HT-29 (cell line): Measurements from ENCODE around the gene FRMD1. TPM values are rescaled to one million over a fixed set of nuclear protein-coding genes. Genes with fewer than 3 reads are reported as not detected.

Source experiments
- DNase-seq: peaks from one replicate; pipeline ENCODE4 v3.0.0-alpha.2; 2015; ENCODE audit warnings: low spot score
- total RNA-seq: library from RNA; depleted of rRNA; stranded (reverse); fragments of >200 nt; shearing (Covaris generic); gene quantifications from 2 replicates; pipeline ENCODE4 v1.2.3, GENCODE V29; 2014

FRMD1 gene
- total RNA-seq, 1 experiment from 2014 or later = not detected

GRCh38 chr6:168055696-168056489, 23.1 kb downstream of the FRMD1 start:
- no peak for DNase-seq

- DNase-seq = no peak
These were observed 24.0 kb downstream of the FRMD1 start for GRCh38 chr6:168054765-168055560.

DNA sequence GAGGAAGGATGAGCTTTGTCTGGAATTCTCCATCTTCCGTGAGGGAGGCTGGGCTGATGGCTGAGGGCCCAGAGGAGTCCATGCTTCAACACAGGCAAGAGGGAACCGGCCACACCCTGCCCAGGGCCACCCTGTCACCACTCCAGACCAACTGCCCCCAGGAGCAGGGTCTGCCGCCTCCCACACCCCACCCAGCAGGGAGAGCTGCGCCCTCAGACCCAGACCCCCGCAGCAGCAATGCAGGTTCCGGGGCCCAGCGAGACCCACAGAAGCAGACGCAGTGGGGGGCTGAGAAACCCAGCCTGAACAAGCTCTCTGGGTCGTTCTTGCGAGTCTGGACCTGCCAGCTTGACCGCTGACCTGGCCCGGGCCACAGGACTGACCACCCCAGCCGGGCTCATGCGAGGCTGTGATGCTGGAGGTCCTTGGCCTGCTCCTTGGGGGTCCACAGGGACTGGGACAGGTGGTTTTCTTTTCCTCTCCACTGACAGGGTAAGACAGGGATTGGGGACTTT, 25.0 kb downstream of the FRMD1 start:
- DNase-seq = no peak

- DNase-seq = no peak
These were observed 25.7 kb downstream of the FRMD1 start for GRCh38 chr6:168053086-168053956.

- peak; percentile 60 for DNase-seq
These were observed 26.6 kb downstream of the FRMD1 start for GRCh38 chr6:168052291-168052891.

DNA sequence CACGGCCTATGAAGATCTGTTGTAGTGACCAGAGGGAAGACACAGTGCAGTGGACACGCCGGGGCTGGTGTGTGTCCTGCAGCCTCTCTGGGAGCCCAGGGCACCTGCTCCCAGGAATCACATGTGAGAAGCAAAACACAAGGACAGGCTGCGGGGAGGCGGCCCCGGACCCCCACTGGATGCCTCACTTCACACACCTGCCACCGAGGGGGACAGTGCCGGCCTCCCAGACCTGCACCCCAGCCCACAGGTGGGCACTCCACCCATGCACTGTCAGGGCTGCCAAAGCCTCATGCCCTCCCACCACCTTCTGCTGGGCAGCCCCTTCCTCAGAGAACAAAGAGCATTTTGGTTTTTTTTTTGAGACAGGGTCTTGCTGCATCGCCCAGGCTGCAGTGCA, 27.4 kb downstream of the FRMD1 start:
- no peak for DNase-seq

DNA sequence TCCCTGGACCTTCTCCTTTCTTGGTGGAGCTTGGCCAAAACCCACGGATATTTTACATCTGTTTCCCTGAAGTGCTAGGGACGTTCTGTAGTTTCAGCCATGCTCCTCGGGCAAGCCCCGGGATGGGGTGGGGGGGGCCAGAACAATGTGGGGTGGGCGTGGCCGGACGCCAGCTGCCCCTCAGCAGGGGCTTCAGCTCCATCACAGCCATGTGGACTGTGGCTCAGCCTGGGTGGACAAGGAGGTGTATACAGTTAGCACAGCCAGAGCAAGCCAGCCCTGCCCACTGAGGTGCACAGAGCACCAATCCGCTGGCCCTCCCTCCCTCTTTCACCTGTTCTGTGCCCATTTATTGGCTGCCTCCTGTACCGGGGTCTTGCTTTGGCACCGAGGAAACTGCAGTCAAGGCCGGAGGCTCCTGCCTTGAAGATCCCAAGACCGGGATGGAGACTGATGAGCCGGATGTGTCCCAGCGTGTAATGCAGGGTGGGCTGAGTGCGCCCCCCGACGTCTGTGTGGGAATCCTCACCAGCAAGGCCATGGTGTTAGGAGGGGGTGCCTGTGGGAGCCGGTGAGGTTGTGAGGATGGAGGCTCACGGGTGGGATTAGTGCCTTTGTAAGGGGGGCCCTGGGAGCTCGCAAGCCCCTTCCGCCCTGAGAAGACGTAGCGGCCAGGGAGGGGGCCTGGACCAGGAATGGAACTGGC, 28.0 kb downstream of the FRMD1 start:
- DNase-seq = no peak

DNA sequence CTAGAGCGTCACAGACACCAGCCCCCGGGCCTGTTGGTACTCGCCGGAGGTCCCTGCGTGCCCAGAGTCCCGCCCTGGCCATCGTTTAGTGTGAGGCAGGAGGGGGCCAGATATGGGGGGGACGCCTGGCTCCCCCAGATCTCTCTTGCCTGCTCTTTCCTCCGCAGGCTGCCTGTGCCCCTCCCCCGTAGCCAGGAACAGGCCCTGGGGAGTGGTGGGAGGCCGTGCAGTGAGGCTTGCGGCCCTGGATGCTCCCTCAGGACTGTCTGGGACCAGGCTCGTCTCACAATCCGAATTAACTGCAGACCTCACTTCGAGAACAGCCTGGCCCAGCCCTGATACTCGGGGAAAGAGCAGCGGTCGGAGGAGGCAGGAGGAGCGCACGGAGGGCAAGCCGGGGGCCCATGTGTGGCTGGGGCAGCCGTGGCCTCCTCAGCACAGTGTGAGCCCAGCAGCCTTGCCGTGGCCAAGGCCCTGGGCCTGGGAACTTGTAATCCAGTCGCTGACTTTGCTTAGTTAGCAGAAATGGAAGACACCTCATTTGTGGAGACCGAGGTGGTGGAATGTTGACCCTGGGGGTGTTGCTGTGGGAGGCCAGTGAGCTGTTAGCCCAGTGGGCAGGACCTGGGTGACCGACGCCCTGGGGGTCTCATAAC, 28.7 kb downstream of the FRMD1 start:
- DNase-seq = no peak

GRCh38 chr6:168049706-168050224, 29.2 kb downstream of the FRMD1 start:
- no peak for DNase-seq

DNA sequence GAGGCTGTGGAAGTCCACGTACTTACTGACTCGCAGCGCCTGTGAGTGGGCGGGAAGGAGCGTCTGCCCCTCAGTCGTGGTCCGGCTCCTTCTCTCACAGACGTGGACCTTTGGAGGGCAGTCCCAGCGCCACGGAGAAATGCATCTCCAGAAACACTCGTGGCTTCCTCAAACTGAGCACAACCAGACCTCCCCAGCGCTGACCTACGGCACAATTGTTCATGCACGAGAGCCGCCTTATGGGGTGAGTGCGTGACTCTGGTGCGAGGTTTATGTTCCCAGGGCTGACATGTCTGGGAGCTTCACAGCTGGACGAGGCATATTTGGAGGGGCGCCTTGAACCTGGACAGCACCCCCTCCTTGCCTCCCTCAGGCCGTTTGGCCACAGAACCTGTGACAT, 29.7 kb downstream of the FRMD1 start:
- no peak for DNase-seq

DNA sequence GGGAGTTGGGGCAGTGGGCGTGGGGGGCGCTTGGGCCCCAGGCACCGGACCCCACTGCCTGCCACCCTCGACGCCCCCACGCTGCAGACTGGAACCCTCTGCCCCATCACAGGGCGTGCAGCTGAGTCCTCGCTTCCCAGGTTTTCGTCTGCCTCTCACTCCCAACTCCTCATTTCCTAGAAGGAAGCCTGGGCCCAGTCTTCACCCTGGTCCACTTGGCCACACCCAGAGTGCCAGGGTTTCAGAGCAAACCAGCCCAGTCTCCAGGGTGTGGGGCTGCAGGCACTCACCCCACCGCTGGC, 30.3 kb downstream of the FRMD1 start:
- DNase-seq = no peak

- no peak for DNase-seq
These were observed 30.9 kb downstream of the FRMD1 start for GRCh38 chr6:168047841-168048723.

DNA sequence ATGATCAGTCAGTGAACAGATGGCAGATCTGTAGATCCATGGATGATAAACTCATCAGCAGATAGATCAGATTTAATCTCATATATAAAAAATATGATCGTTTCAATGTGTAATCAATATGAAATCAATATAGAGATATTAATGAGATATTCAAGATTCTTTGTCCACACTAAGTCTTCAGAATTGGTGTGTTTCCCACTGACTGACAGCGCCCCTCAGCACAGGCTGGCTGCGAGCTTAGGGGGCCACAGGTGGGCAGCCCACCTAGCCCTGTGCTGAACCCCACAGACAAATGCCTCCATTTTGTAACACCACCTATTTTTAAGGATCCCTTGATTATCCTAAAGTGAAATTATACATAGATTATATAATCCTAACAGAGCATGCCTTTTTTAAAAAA, 32.3 kb downstream of the FRMD1 start:
- DNase-seq = no peak

GRCh38 chr6:168045706-168046620, 33.0 kb downstream of the FRMD1 start:
- no peak for DNase-seq

GRCh38 chr6:168045141-168045691, 33.8 kb downstream of the FRMD1 start:
- no peak for DNase-seq

DNA sequence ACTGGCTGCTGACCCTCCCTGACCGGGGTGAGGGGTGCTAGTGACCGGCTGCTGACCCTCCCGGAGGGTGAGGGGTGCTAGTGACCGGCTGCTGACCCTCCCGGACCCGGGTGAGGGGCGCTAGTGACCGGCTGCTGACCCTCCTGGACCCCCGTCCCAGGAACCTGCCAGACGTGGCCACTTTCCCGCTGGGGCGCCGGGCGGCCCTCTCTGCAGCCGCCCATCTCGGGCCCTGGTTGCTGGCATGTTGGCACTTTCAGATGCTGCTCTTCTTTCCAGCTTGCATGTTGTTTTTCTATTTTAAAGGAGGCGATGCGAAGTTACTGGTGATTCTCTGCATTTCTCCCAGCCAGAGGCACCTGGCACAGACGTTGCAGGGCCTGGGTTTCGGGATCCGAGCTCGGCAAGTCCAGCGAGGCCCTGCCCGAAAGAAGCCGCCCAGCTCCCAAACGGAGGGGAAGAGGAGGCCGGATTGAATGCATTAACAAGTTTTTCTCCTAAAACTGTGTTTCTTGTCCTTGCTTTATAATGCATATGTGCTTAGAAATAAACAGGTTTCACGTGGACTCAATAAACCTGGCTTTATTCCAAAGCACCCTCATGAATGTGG, 34.4 kb downstream of the FRMD1 start:
- DNase-seq = no peak

DNA sequence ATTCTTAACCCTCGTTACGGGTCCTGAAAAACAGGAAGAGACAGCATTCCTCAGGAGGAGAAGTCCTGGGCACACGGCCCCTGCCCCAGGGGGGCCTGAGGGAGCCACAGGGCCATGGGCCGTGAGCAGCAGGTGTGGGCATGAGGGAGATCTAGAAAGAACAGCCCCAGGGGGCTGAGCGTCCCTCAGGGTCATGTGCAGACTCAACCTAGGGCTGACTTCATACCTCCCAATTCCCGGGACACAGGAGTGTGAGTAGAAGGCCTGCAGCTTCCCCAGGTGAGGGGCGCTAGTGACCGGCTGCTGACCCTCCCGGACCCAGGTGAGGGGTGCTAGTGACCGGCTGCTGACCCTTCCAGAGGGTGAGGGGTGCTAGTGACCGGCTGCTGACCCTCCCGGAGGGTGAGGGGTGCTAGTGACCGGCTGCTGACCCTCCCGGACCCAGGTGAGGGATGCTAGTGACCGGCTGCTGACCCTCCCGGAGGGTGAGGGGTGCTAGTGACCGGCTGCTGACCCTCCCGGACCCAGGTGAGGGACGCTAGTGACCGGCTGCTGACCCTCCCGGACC, 35.1 kb downstream of the FRMD1 start:
- no peak for DNase-seq
